GM19025 (cell line): ENCODE data around the gene ETV3L.
"Not testable (repeated sequence)": the region's sequence is repeated elsewhere in the genome, so short reads cannot be mapped to it uniquely, and the experiment has no call there.

ENCODE experiments used
- ATAC-seq: cut with Tn5 transposase; IDR thresholded peaks from one replicate; pipeline ENCODE4 v1.9.1; 2021; ENCODE audit warnings: mild to moderate bottlenecking, low read depth, moderate library complexity; ENCODE audit not compliant: unreplicated experiment

Gene ETV3L

DNA sequence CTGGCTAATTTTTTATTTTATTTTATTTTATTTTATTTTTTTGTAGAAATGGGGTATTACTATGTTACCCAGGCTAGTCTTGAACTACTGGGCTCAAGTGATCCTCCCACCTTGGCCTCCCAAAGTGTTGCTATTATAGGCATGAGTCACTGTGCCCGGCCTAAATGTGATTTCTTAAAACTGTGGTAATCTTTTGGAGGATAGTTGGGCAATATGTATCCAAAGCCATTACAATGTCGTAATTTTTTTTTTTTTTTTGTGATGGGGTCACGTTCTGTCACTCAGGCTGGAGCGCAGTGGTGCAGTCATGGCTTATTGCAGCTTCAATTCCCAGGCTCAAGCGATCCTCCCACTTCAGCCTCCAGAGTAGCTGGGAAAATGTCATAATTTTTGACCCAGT is 14.2 kb downstream of the ETV3L start:
- ATAC-seq = no peak

DNA sequence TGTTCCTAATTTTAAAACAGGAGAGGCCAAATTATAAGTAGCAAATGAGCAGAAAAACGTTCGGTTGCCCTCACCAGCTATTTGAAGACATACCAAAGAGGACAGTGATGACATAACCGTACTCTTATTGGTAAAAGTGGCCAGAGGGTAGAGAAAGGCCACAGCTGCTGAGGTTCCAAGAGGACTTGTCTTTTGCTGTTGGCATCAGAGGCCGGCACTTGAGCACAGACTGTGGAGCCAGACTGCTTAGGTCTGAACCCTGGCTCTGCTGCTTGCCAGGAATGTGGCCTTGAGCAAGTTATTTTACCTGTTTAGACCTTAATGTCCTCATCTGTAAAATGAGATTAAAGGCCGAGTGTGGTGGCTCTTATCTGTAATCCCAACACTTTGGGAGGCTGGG is 14.9 kb downstream of the ETV3L start:
- ATAC-seq = no peak

DNA sequence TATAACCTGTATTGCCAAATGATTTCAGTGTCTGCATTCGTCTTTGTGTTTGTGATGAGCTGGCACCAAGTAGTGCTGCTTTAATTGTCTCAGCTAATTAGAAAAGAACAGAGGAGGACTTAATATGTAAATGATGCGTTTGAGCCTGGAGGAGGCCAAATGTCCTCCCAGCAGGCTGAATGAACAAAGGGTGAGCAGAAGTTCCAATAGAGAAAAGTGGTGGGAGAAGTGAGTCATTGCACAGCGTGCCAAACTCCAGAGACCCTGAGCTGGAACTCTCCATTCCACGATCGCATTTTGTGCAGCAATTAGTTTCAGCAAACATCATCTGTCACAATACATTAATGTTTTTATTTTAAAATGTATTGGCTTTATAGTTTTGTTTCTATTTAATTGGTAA is 17.9 kb downstream of the ETV3L start:
- no peak for ATAC-seq

DNA sequence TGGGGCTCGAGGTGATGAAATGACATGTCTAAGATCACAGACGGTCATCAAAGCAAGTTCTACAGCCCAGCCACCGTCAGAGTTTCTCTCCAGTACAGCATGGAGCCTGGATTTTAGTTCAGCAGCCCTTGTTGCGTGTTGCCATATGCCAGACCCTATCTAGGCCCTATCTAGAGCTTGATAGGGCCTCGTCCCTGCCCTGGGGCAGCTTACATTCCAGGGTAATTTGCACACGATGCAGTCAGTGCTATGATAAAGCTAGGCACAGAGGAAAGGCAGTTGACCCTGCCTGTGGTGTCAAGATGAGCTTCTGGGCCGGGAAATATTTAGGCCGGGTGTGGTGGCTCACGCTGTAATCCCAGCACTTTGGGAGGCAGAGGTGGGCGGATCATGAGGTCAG is 18.9 kb downstream of the ETV3L start:
- no peak for ATAC-seq

DNA sequence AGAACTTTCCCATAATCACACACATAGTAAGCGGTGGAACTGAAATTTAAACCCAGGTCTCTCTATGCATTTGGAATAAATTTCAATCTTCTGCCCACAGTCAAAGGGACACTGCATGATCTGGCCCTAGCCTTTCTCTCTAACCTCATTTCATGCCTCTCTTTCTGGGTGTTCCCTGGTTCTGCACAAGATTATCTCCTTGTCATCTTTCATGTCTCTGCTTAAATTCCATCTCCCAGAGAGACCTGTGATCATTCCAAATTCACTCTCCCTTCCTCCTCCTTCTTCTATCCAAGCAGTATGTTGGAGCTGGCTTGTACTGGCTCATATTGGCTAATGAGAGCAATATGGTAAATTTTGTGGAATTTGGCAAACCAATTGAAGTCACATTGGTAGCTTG is 22.2 kb downstream of the ETV3L start:
- no peak for ATAC-seq

DNA sequence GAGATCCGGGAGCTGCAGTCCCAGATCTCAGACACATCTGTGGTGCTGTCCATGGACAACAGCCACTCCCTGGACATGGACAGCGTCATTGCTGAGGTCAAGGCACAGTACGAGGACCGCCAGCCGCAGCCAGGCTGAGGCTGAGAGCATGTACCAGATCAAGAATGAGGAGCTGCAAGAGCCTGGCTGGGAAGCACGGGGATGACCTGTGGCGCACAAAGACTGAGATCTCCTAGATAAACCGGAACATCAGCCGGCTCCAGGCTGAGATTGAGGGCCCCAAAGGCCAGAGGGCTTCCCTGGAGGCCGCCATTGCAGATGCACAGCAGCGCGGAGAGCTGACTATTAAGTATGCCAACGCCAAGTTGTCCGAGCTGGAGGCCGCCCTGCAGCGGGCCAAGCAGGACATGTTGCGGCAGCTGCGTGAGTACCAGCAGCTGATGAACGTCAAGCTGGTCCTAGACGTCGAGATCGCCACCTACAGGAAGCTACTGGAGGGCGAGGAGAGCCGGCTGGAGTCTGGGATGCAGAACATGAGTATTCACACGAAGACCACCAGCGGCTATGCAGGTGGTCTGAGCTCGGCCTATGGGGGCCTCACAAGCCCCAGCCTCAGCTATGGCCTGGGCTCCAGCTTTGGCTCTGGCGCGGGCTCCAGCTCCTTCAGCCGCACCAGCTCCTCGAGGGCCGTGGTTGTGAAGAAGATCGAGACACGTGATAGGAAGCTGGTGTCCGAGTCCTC is 25.5 kb downstream of the ETV3L start:
- ATAC-seq = no peak

DNA sequence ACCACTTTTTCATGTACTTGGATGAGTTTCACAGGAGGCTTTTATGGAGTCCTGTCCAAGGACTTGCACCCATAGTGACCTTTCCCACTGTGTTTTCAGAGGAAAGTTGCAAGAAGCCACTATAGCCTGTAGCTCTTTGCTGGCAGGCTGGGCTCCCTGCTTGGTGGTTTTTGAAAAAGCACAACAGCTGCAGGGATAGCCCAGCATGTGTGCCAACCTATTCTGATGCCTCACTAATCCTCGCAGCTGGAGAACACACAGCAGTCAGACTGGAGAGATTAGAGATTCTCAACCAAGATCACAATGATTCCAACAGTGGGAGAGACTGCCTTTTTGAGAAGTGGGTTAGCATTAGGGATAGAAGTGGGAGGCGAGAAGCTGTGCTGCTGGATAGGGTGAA is 30.0 kb downstream of the ETV3L start:
- no peak for ATAC-seq

DNA sequence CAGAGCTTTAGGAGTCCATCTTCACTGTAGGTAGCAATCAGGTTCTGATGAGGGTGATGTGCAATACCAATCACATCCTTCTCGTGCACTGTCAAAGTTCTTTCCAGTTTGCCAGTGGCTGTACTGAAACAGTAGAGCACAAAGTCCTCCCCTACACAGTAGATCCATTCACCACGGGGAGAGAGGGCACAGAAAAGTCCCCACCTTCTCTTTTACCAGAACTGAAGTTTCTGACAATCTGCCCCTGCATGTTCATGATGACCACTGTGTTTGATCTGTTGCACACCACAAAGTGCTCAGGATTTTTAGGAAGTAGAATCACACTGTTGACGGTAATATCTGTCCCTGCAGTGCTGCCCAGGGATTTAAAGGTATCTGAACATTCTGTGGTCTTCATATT is 40.4 kb downstream of the ETV3L start:
- not testable (repeated sequence) for ATAC-seq

DNA sequence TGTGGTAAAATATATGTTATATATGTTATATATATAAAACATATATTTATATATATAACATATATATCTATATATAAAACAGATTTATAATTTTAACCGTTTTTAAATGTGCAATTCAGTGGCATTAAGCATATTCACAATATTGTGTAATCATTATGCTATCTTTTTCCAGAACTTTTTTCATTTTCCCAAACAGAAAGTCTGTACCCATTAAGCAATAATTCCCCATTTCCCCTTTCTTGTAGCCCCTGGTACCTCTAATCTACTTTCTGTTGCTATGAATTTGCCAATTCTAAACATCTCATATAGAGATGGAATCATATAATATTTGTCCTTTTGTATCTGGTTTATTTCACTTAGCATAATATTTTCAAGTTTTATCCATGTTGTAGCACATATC is 43.3 kb downstream of the ETV3L start:
- no peak for ATAC-seq

DNA sequence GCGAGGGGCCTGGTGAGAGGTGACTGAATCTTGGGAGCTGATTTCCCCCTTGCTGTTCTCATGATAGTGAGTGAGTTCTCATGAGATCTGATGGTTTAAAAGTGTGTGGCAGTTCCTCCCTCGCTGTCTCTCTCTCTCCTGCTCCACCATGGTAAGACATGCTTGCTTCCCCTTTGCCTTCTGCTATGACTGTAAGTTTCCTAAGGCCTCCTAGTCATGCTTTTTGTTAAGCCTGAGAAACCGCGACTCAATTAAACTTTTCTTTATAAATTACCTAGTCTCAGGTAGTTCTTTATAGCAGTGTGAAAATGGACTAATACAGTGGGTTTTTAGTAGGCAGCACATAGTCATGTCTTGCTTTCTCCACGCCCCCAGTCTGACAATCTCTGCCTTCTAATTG is 43.9 kb downstream of the ETV3L start:
- not testable (repeated sequence) for ATAC-seq

DNA sequence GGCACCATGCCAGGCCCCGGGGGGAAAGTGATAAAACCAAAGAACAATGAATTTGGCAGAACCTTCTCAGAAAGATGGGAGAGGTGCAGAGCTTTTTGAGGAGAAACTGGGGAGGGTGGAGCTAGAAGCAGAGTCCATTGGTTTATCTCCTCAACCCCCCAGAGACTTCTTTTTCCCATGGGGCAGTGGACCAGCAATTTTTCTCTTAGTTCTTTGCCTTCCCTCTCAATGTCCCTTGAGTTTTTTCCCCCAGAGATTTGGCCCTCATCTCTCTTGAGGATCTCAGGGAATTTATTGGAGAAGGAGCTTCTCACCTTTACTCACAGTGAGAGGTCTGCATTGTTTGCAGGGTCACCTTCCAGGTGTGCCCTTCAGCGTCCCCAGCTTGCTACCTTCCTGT is 48.8 kb downstream of the ETV3L start:
- ATAC-seq = no peak

DNA sequence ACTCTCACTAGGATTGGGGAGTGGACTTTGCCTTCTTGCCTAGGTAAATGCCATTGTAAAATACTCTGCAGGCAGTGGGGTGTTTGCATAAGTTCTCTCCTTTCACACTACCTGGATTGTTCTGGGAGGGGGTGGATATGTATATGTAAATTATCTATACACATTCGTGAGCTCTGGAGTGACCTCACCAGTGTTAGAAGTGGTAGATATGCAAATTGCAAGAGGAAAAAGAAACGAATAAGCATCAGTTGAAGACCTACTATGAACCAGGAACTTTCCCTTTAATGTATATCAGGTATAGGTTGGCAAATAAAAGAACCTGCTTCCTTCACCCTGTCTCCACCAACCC is 52.6 kb downstream of the ETV3L start:
- ATAC-seq = no peak

DNA sequence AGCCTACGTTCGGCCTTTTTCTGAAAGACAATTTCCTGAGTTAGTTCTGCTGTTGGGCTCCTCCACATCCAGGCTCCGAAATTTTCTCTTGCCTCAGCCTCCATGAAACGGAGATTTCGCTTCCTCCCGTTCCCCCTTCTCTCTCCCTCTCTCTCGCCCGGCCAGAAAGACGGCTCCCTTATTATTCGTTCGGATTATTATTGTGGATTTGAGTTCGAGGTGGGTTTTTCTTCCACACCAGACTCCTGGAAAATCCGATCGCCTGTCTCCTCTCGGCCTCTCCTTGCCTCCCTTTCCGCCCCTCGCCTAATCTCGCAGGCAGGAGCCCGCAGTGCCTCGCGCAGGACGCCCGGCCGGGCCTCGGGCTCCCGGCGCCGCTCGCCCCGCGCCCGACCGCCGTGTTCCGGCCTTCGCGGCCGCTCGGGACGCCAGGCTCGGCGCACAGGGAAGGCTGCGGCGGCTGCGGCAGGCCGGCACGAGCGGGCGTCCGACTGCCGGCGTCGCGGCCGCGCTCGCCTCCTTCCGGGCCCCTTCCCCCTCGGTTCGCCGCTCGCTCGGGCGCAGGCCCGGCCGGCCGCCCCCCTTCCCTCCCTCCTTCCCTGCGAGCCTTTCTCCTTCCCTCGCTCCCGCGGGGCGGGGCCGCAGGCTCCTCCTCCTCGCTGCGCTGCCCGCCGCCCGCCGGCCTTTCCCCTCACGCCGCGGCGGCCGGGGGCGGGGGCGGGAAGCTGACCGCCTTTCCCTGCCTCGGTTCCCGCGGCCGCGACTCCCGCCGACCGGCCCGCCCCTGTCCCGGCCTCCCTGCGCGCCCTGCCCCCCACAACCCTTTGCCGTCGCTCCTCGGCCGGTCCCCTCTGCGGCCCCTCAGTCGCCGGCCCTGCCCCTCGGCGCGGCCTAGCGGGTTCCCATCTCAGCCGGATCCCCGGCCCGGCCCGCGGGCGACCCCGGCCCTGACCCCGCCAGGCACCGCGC is 54.1 kb downstream of the ETV3L start, which contains the start of gene ARHGEF11:
ARHGEF11 (minus strand) TSS at position 493 of the 969 bp plus-strand sequence. CDS start 1,412 bp downstream, outside the sequence.
- ATAC-seq = peak; percentile 77

DNA sequence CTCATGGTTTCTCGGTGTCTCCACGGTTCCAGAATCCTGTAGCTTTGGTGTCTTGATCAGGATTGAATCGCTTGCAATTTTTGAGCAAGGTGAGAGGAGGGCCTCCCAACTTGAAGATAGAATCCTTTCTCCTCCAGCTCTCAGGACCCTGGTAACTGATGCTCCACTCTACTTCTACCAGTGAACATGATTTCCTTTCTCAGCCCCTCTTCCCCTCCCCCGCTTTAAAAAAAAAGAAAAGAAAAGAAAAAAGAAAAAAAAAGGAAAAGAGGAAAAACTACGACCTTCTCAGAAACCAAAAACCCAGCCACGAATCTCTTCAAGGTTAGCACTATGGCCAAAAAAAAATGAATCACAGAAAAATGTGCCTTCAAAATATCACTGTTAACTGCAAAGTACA is 55.3 kb downstream of the ETV3L start:
- no peak for ATAC-seq

DNA sequence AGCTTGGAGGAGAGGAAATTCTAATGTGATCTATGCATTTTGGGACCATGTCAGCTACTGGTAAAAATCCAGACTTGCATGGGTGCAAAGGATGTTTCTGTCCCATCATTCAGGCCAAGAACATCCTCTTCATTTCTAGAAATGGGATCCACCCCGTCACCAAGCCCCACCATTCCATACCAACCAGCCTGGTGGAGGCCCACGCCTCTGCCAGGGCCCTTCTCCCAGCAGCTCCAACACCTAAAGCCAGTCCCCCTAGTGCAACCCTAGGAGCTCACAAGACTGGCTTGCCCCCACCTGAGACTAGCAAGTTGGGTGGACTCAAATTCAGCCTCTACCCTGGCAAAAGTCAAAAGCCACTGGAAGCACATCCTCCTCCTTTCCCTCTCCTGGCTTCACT is 55.9 kb downstream of the ETV3L start:
- no peak for ATAC-seq

DNA sequence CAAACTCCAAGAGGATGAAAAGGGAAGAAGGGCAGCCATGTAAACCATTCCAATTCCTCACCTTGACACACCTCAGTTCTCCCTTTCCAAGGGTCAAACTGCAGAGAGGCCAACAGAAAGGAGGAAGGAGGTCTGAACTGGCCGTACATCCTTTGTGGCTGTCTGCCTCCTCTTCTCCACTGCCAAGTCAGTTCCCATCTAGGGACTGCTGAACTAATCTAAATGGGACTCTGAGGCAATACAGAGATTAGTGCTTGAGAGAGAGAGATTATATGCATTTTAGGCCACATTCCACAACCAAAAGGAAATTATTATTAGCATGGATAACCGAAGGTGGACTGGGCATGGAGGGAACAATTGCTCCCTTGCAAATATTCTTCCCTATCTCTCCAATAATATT is 56.8 kb downstream of the ETV3L start:
- no peak for ATAC-seq
